Right ventricle myocardium superior (tissue), 1 donor: ENCODE results near the gene CXCL13. TPM values are rescaled to one million over a fixed set of nuclear protein-coding genes. Genes with fewer than 3 reads are reported as not detected.
"Not testable (repeated sequence)": the region's sequence is repeated elsewhere in the genome, so short reads cannot be mapped to it uniquely, and the experiment has no call there.

ENCODE experiments used
- ATAC-seq: fragments of 200-7000 bp; cut with Tn5 transposase; one replicate; pipeline ENCODE4 v1.9.1; 2020; ENCODE audit warnings: mild to moderate bottlenecking; ENCODE audit not compliant: poor library complexity
- DNase-seq: peaks from one replicate; pipeline ENCODE4 v3.0.0-alpha.2; 2020
- intact Hi-C: fragments of 100-400 bp; cut with DNase I; formaldehyde crosslinking; loops from one replicate; pipeline ENCODE4 v1.11.2; 2022
- long read RNA-seq: library from polyadenylated mRNA; unstranded; transcript quantifications from one replicate; pipeline ENCODE4 v2.0.0, GENCODE V29; 2021
- total RNA-seq: library from RNA; stranded (reverse); fragmentation: NEBNext Ultra II Directional; extraction: Animal tissue kit (Norgen Biotek cat#: 25700); gene quantifications from one replicate; pipeline ENCODE4 v1.2.1, GENCODE V29; 2021
- donor health status: DM: no; HTN: yes; CAD: no; lungs with severe emphysema.

The CXCL13 gene
- not detected for total RNA-seq
- long read RNA-seq = 0 reads

- intact Hi-C loops = loop anchor here (10.0 kb wide), 1 partner anchor 141 kb away; no protein-coding TSS in a partner anchor
- ATAC-seq (no peak), DNase-seq (no peak)
Measured at GRCh38 chr4:77605210-77605902, at the start of gene CXCL13. Gene CXCL13, plus strand, starts transcription at chr4:77605820. Its CDS starts 46 bp downstream, at chr4:77605866.

GRCh38 chr4:77560170-77560569 lies 45.5 kb upstream of the CXCL13 start:
- DNase-seq (no peak), ATAC-seq (no peak)
- intact Hi-C loops = no loop called here

GRCh38 chr4:77561720-77562119 lies 43.9 kb upstream of the CXCL13 start:
- DNase-seq, ATAC-seq, intact Hi-C loops: not testable (repeated sequence)

GRCh38 chr4:77564231-77564630 lies 41.4 kb upstream of the CXCL13 start:
- ATAC-seq = peak; percentile 63
- DNase-seq = no peak
- intact Hi-C loops = no loop called here

GRCh38 chr4:77566148-77566547 lies 39.5 kb upstream of the CXCL13 start:
- intact Hi-C loops = no loop called here
- DNase-seq (no peak), ATAC-seq (no peak)

GRCh38 chr4:77567549-77567948 lies 38.1 kb upstream of the CXCL13 start:
- ATAC-seq = no peak
- DNase-seq = no peak

GRCh38 chr4:77570508-77571214 lies 35.0 kb upstream of the CXCL13 start:
- ATAC-seq, intact Hi-C loops, DNase-seq: not testable (repeated sequence)

More at GRCh38 chr4:77567549-77567948, 38.1 kb upstream of the CXCL13 start:
- intact Hi-C loops = no loop called here

- DNase-seq = no peak
- ATAC-seq = no peak
- intact Hi-C loops = no loop called here
Measured at GRCh38 chr4:77576351-77576750, 29.3 kb upstream of the CXCL13 start.

GRCh38 chr4:77578145-77578544 lies 27.5 kb upstream of the CXCL13 start:
- no peak for ATAC-seq
- intact Hi-C loops = no loop called here
- no peak for DNase-seq

GRCh38 chr4:77579406-77580076 lies 26.1 kb upstream of the CXCL13 start:
- intact Hi-C loops = no loop called here
- ATAC-seq (no peak), DNase-seq (no peak)

GRCh38 chr4:77581724-77582123 lies 23.9 kb upstream of the CXCL13 start:
- ATAC-seq (no peak), DNase-seq (no peak)
- intact Hi-C loops = no loop called here

GRCh38 chr4:77582156-77582555 lies 23.5 kb upstream of the CXCL13 start:
- intact Hi-C loops = no loop called here
- no peak for DNase-seq
- ATAC-seq = no peak

- DNase-seq = no peak
- no peak for ATAC-seq
- intact Hi-C loops = no loop called here
Measured at GRCh38 chr4:77582711-77583110, 22.9 kb upstream of the CXCL13 start.

- ATAC-seq (no peak), DNase-seq (no peak)
- intact Hi-C loops = no loop called here
Measured at GRCh38 chr4:77586951-77587383, 18.7 kb upstream of the CXCL13 start.

GRCh38 chr4:77590482-77590881 lies 15.1 kb upstream of the CXCL13 start:
- intact Hi-C loops = no loop called here
- no peak for ATAC-seq
- no peak for DNase-seq

- no peak for ATAC-seq
- intact Hi-C loops = no loop called here
- DNase-seq = no peak
Measured at GRCh38 chr4:77591532-77591931, 14.1 kb upstream of the CXCL13 start.

- intact Hi-C loops = no loop called here
- no peak for ATAC-seq
Measured at GRCh38 chr4:77593101-77593500, 12.5 kb upstream of the CXCL13 start.

GRCh38 chr4:77593993-77594392 lies 11.6 kb upstream of the CXCL13 start:
- ATAC-seq (no peak), DNase-seq (no peak)
- intact Hi-C loops = no loop called here

More at GRCh38 chr4:77593101-77593500, 12.5 kb upstream of the CXCL13 start:
- DNase-seq = no peak

- no peak for DNase-seq
- ATAC-seq = no peak
- intact Hi-C loops = no loop called here
Measured at GRCh38 chr4:77595364-77595973, 10.2 kb upstream of the CXCL13 start.
